ENCODE results near the gene ZNF710.
"Not testable (repeated sequence)": the region's sequence is repeated elsewhere in the genome, so short reads cannot be mapped to it uniquely, and the experiment has no call there.

Gene ZNF710, protein sequence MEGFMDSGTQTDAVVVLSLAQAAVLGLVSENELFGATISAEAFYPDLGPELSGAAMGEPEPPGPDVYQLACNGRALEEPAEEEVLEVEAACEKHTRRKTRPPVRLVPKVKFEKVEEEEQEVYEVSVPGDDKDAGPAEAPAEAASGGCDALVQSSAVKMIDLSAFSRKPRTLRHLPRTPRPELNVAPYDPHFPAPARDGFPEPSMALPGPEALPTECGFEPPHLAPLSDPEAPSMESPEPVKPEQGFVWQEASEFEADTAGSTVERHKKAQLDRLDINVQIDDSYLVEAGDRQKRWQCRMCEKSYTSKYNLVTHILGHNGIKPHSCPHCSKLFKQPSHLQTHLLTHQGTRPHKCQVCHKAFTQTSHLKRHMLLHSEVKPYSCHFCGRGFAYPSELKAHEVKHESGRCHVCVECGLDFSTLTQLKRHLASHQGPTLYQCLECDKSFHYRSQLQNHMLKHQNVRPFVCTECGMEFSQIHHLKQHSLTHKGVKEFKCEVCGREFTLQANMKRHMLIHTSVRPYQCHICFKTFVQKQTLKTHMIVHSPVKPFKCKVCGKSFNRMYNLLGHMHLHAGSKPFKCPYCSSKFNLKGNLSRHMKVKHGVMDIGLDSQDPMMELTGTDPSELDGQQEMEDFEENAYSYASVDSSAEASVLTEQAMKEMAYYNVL

DNA sequence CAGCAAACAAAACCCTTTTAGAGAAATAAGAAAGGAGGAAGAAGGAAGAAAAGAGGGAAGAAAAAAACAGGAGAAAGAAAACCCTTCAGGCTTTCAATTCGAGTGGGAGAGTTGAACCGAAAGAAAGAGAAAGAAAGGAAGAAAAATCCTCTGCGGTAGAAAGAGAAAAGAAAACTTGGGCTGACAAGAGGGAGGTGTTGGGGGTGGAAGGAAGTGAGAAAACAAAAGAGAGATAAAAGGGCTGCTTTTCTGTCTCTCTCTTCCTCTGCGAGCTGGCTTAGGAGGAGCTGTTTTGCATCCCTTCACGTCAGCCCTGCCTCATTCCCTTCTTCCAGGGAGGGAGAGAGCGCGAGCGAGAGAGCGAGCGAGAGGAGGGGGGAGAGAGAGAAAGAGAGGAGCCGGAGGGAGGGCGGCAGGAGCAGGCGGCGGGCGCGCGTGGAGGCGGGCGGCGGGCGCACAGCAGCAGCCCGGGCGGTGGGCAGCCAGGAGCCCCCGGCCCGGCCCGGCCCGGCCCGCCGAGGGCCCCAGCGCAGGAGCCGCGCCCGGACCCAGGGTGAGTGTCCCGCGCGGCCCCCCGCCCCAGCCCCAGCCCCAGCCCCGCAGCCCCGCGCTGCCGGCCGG is at the start of gene ZNF710:
TSS of gene ZNF710 (plus strand) at position 263 of the 621 bp plus-strand sequence. CDS start 65,814 bp downstream, outside the sequence.
- no peak for DNase-seq (ENCODE audit: low read depth, low spot score)

DNA sequence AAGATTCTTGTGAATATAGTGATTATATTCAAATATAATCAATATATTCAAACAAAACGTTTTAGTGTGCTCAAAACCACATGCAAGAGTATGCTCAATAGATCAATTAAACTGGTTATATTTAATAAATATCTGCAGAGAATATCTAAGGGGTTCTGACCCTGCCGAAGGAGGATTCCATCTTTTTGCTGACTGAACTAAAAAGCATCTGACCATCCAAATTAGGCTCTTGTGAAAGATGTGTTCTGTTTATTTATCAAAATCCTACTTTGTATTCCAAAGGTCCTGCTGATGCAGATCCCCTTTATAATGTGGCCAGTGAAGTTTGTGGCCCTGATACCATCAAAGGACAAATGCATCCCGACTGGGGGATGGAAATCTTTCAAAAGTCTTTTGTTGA is 46.6 kb upstream of the ZNF710 start:
- no peak for DNase-seq (ENCODE audit: low read depth, low spot score)

DNA sequence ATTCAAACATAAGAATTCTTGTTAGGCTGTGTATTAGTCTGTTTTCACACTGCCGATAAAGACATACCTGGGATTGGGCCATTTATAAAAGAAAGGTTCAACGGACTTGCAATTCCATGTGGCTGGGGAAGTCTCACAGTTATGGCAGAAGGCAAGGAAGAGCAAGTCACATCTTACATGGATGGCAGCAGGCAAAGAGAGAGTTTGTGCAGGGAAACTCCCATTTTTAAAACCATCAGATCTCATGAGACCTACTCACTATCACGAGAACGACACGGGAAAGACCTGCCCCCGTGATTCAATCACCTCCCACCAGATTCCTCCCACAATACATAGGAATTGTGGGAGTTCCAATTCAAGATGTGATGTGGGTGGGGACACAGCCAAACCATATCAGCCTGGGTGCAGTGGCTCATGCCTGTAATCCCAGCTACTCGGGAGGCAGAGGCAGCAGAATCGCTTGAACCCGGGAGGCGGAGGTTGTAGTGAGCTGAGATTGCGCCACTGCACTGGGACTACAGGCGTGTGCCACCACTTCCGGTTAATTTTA is 45.6 kb upstream of the ZNF710 start:
- not testable (repeated sequence) for DNase-seq (ENCODE audit: low read depth, low spot score)

DNA sequence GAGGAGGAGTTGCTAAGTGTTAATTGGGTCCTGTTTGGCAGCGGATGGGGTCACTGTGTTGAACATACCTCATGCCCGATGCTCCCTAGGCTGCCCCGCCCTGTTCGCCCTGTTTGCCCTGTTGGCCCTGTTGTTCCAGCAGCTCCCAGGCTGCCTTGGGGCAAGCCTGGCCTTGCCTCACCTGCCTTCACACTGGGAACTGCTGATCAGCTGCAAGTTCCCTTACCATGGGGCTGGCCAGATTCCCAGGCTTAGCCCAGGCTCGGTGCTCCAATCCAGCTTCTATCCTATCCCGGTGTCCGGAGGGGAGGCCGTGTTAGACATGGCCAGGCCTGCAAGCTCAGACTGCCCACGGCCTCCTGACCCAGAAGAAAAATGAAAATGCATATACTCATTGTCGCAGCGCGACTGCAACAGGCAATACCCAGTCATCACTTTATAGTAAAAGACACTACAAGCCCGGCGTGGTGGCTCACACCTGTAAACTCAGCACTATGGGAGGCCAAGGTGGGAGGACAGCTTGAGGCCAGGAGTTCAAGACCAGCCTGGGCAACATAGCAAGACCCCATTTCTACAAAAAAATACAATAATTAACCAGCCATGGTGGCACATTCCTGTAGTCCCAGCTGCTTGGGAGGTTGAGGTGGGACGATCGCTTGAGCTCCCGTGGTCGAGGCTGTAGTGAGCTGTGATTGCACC is 42.9 kb upstream of the ZNF710 start:
- DNase-seq (ENCODE audit: low read depth, low spot score): no peak

DNA sequence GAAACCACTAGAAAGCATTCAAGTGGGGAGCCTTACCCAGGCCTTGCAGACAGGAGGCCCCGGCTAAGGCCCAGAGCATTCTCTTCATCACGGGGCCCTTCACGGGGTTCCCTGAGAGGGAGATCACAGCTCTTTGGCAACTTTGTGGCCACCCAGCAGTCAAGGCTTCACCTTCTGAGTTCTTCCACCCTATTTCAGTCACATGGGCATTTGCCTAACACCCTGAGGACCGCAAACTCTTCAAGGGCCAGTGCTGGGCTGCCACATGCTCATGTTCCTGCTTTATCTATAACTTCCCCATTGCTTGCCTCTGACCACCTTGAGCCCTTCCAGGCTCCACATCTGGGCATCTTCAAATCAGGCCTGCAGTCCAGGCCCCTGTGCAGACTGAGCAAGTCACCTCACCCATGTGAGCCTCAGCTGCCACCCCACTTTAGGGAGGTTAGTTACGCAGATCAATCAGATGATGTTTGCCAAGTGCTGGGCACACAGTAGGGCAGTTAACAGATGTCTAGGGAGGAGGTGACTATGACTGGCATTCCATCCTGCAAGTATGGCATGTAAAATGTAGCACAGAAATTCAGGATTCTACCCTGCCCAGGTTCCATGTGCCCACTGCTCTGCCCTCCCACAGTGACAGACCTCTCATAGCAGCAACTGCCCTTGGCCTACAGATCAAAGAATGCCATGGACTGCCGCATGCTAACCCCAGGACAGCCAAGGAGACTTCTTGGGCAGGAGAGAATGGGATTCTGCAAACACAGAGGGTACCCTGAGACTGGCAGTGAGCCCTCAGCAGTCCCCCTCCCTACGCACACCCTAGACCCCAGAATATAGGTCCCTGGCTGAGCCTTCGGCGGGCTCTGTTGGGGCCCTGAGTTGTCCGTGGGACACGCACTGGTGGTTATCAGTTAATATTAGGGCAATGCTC is 37.6 kb upstream of the ZNF710 start:
- no peak for DNase-seq (ENCODE audit: low read depth, low spot score)

DNA sequence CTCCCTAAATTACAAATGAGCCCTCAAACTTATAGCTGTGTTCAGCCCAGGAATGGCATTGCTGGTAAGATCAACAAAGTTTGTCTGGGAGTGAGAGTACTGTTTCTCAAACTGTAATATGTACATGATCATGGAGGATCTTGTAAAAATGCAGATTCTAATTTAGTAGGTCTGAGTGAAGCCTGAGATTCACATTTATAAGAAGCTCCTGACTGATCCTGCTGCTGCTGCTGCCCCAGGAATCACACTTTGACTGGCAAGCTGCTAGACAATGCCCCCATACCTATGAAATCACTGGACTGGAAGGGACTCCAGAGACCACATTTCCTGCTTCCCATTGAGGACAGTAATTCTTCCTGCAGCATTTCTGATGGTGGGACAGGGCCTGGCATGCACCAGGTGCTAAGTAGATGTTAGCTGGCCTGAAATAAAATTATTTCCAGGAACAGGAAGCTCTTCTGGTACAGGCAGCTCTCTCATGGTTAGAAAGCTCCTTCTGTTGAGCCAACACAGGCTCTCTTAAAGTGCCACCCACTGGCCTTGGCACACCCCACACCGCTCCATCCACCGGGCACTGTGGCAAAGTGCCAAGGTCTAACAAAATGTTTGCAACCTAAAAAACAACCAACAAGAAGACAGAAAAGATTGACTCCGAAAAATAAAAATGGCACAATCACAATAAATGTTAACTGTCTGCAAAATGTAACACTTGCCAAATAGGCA is 36.7 kb upstream of the ZNF710 start:
- no peak for DNase-seq (ENCODE audit: low read depth, low spot score)

DNA sequence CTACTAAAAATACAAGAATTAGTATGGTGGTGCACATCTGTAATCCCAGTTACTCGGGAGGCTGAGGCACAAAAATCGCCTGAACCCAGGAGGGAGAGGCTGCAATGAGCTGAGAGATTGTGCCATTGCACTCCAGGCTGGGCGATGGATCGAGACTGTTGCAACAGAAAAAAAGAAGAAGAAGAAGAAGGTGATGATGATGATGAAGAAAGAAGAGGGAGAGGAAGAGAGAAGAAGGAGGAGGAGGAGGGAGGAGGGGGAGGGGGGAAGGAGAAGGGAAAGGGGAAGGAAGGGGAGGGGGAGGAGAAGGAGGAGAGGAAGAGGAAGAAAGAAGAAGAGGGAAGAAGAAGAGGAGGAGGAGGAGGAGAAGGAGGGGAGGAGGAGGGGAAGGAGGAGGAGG is 33.2 kb upstream of the ZNF710 start:
- no peak for DNase-seq (ENCODE audit: low read depth, low spot score)

DNA sequence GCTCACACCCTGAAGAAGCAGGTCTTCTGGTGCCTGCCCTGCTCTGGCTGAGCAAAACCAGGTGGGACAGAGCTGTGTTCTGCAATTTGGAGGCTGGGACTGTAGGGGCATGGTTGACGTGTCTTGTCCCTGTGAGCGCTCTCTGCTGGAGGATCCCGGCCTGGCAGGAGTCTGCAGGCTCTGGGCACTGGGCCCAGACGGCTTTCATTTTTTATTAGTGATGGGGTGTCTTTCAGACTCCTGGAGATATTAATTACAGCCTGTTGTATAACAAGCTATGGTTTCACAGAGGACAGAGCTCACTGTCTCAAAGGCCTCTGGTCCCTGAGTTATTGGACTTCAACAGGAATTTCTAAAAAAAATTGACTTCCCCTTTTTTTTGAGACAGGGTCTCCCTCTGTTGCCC is 29.5 kb upstream of the ZNF710 start:
- DNase-seq (ENCODE audit: low read depth, low spot score): peak; percentile 69

DNA sequence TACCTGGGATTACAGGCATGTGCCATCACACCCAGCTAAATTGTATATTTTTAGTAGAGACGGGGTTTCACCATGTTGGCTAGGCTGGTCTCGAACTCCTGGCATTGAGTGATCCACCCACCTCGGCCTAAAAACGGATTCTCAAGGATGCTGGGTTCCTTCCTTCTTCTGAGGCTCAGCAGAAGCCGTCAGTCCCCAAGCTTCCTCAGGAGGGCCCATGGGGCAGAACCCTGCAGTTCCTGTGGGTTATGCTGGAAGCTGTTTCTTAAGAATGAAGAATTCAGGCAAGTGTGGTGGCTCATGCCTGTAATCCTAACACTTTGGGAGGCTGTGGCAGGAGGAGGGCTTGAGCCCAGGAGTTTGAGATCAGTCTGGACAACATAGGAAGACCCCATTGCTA is 29.0 kb upstream of the ZNF710 start:
- DNase-seq (ENCODE audit: low read depth, low spot score): no peak

DNA sequence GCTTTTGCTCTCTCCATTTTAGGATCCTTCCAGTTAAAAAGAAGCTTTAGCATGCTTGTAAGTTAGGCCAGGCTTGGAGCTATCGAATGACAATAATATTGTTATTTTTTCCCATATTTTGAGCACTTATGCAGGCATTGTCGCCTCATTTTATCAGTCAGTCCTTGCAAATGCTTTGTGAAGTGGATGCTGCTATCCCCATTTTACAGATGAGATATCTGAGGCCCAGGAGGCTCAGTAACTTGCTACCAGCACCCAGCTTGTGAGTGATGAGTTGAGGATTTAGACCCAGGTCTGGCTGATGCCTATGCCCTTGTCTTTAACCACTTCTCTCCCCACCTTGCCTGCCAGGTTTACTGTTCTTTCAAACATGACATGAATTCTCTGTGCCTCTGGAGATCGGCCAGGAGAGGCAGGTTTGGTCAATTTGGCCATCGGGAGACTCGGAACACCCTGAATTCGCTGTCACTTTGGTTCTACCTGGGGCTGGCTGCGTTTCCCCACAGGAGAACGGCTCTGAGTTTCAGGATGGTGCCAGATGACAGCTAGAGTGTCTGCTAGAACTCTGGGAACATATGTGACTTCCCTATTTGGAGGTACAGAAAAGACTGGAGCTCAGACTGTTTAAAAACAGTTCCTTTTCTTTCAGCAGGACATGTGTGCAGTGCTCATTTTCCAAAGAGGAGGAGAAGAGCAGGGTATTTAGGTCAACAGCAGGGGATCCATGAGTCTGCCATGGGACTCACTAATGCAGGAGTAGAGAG is 25.5 kb upstream of the ZNF710 start:
- DNase-seq (ENCODE audit: low read depth, low spot score): no peak

DNA sequence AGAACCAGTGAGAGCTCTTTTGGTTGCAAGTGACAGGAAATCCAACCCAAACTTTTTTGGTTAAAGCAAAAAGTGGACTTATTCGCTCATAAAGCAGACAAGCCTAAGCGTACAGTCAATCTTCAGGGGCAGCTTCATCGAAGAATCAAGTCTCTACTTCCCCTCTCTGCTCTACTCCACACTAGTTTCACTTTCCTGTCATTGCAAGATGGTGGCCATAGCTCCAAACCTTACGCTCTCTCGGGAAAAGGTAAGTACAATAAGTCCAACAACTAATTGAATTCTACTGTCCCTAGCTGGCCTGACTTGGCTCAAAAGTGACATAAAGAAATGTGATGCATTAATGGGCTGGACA is 24.9 kb upstream of the ZNF710 start:
- no peak for DNase-seq (ENCODE audit: low read depth, low spot score)

DNA sequence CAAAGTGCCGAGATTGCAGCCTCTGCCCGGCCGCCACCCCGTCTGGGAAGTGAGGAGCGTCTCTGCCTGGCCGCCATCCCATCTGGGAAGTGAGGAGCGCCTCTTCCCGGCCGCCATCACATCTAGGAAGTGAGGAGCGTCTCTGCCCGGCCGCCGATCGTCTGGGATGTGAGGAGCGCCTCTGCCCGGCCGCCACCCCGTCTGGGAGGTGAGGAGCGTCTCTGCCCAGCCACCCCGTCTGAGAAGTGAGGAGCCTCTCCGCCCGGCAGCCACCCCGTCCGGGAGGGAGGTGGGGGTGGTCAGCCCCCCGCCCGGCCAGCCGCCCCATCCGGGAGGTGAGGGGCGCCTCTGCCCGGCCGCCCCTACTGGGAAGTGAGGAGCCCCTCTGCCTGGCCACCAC is 23.3 kb upstream of the ZNF710 start:
- not testable (repeated sequence) for DNase-seq (ENCODE audit: low read depth, low spot score)

DNA sequence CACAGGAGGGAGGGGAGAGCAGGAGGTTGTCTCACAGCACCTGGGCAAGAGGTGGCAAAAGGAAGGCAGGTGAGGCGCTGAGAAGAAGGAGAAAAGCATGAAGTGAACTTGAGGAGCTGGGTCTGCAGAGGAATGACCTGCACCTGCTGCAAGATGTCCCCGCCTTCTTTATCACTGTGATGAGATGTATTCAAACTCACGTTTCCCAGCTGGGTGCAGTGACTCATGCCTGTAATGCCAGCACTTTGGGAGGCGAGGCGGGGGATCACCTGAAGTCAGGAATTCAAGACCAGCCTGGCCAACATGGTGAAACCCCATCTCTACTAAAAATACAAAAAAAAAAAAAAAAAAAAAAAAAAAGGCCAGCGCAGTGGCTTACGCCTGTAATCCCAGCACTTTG is 22.2 kb upstream of the ZNF710 start:
- DNase-seq (ENCODE audit: low read depth, low spot score): no peak

DNA sequence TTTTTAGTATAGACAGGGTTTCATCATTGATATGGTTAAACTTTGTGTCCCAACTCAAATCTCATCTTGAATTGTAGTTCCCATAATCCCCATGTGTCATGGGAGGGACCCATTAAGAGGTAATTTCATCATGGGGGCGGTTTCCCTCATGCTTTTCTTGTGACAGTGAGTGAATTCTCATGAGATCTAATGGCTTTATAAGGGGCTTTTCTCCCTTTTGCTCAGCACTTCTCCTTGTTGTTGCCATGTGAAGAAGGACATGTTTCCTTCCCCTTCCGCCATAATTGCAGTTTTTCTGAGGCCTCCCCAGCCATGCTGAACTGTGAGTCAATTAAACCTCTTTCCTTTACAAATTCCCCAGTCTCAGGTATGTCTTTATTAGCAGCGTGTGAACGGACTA is 20.2 kb upstream of the ZNF710 start:
- DNase-seq (ENCODE audit: low read depth, low spot score): no peak

DNA sequence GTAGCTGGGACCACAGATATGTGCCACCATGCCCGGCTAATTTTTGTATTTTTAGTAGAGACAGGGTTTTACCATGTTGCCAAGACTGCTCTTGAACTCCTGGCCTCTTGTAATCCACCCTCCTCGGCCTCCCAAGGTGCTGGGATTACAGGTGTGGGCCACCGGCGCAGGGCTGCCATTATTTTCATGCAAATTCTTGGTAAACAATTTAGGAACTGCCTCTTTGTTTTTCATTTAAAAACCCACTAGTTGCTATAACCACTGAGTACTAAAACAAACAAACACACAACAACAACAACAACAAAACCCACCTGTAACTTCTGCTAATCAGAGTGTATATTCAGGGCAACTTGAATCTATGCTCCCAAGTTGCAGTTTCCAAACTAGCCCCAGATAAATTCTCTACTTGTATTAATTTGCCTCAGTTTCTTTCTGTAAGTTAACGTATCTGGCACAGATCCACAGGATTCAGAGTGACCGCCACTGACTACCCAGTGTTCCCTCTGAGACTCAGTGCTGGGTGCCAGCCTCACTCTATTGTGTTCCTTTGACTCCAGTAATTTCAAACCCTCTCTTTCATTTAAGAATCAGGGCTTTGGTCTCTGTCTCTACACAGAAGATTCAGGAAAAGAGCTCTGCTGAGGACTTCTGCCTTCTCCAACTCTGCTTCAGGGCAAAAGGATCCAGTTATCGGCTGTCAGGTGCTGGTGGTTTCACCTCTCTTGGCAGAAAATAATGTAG is 18.6 kb upstream of the ZNF710 start:
- no peak for DNase-seq (ENCODE audit: low read depth, low spot score)

DNA sequence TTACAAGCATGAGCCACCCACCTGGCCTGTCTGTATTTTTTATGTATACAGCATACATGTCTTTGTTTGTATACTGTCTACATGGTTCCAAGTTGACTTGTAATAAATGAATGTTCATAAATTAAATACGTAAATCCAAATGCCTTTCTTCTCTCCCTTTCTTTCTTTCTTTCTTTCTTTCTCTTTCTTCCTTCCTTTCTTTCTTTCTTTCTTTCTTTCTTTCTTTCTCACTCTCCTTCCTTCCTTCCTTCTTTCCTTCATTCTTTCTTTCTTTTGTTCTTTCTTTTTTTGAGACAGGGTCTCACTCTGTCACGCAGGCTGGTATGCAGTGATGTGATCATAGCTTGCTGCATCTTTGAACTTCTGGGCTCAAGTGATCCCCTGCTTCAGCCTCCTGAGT is 17.1 kb upstream of the ZNF710 start:
- no peak for DNase-seq (ENCODE audit: low read depth, low spot score)

DNA sequence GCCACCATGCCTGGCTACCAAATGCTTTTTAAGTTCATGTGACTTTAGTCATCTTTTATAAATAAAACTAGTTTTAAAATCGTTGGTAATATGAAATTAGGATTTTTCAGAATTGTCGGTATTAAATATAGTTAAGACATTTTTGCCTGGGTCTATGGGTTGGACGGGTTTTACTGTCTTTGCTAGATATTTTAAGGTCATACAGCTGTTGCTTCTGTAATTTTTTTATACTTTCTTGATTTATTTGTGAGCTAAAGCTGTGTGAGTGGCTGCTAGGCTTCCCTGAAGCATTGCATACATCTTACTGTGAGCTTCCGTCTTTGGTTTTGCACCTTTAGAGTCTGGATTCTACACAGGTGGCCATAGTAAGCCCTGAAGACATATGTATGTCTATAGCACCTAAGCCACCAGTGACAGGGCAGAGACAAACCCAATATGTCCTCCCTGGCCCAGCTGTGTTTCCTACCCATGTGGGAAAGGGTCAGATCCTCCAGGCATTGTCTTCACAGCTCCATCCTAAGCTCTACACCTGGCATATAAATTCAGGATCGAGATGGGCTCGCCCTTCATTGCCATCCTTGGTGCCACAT is 16.6 kb upstream of the ZNF710 start:
- no peak for DNase-seq (ENCODE audit: low read depth, low spot score)

DNA sequence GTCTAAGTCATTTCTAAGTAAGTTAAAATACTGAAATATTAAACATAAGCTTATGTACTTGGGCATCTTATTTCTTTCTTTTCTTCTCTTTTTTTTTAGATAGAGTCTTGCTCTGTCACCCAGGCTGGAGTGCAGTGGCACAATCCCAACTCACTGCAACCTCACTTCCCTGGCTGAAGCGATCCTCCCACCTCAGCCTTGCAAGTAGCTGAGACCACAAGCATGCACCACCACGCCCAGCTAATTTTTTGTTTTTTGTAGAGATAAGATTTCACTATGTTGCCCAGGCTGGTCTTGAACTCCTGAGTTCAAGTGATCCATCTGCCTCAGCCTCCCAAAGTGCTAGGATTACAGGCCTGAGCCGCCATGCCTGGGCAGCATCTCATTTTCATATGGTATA is 16.0 kb upstream of the ZNF710 start:
- DNase-seq (ENCODE audit: low read depth, low spot score): no peak

All from iPS DF 19.7 (cell line).